Memory B cell (primary cell): ENCODE measurements around the gene DRC1.

Experiments used
- ATAC-seq: fragments of 150-1000 bp; cut with Tn5 transposase; 2 replicates; pipeline ENCODE4 v1.10.0; 2021; ENCODE audit warnings: low read depth, mild to moderate bottlenecking, moderate library complexity
- DNase-seq, 2 donors: peaks; one replicate each; pipeline ENCODE4 v3.0.0; 2022; ENCODE audit warnings: low spot score in 2 of 2
- H3K27ac Mint-ChIP-seq: one replicate; pipeline ENCODE4 v1.8.0; 2022; ENCODE audit warnings: mild to moderate bottlenecking, moderate library complexity, mixed read lengths
- H3K27me3 Mint-ChIP-seq: one replicate; pipeline ENCODE4 v1.8.0; 2022; ENCODE audit warnings: mixed read lengths
- H3K36me3 Mint-ChIP-seq: one replicate; pipeline ENCODE4 v1.8.0; 2022; ENCODE audit warnings: mild to moderate bottlenecking, mixed read lengths
- H3K4me1 Mint-ChIP-seq: one replicate; pipeline ENCODE4 v1.8.0; 2022; ENCODE audit warnings: mixed read lengths
- H3K4me3 Mint-ChIP-seq: one replicate; pipeline ENCODE4 v1.8.0; 2022; ENCODE audit warnings: mild to moderate bottlenecking, moderate library complexity, mixed read lengths
- H3K9me3 Mint-ChIP-seq: one replicate; pipeline ENCODE4 v1.8.0; 2022; ENCODE audit warnings: mixed read lengths

DRC1 gene

GRCh38 chr2:26478366-26478765 is 76.6 kb downstream of the DRC1 start:
- Mint-ChIP-seq H3K36me3 (no peaks in the 10 kb centered on the region), H3K27ac (no peak overlapping the region), H3K4me1 (peaks cover 5% of the 10 kb centered on the region), H3K4me3 (no peak overlapping the region), H3K9me3 (no peaks in the 10 kb centered on the region), H3K27me3 (peaks cover 8% of the 10 kb centered on the region)
- DNase-seq: no peak
- no peak for ATAC-seq

GRCh38 chr2:26479131-26479788 is 77.5 kb downstream of the DRC1 start:
- Mint-ChIP-seq H3K36me3 (no peaks in the 10 kb centered on the region), H3K4me3 (no peak overlapping the region), H3K4me1 (peaks cover 5% of the 10 kb centered on the region), H3K27ac (no peak overlapping the region), H3K9me3 (no peaks in the 10 kb centered on the region), H3K27me3 (peaks cover 8% of the 10 kb centered on the region)
- ATAC-seq (no peak), DNase-seq (no peak)

- H3K36me3 Mint-ChIP-seq: no peaks in the 10 kb centered on the region
- no peak for ATAC-seq
- no peak overlapping the region for H3K27ac Mint-ChIP-seq
- no peak overlapping the region for H3K4me3 Mint-ChIP-seq
- DNase-seq: no peak
- peaks cover 8% of the 10 kb centered on the region for H3K27me3 Mint-ChIP-seq
- peaks cover 5% of the 10 kb centered on the region for H3K4me1 Mint-ChIP-seq
- H3K9me3 Mint-ChIP-seq: no peaks in the 10 kb centered on the region
These were observed 78.3 kb downstream of the DRC1 start for GRCh38 chr2:26479789-26480565.

GRCh38 chr2:26480566-26481423 is 79.1 kb downstream of the DRC1 start:
- no peak for ATAC-seq
- H3K4me3 Mint-ChIP-seq: no peak overlapping the region
- peaks cover 5% of the 10 kb centered on the region for H3K4me1 Mint-ChIP-seq
- no peaks in the 10 kb centered on the region for H3K36me3 Mint-ChIP-seq
- H3K9me3 Mint-ChIP-seq: no peaks in the 10 kb centered on the region
- DNase-seq: no peak
- H3K27me3 Mint-ChIP-seq: peaks cover 14% of the 10 kb centered on the region
- H3K27ac Mint-ChIP-seq: no peak overlapping the region

GRCh38 chr2:26481706-26482105 is 80.0 kb downstream of the DRC1 start:
- Mint-ChIP-seq H3K36me3 (no peaks in the 10 kb centered on the region), H3K27ac (no peak overlapping the region), H3K4me1 (peaks cover 4% of the 10 kb centered on the region), H3K27me3 (peaks cover 20% of the 10 kb centered on the region), H3K9me3 (no peaks in the 10 kb centered on the region), H3K4me3 (no peak overlapping the region)
- no peak for DNase-seq
- no peak for ATAC-seq

GRCh38 chr2:26482211-26483026 is 80.7 kb downstream of the DRC1 start:
- Mint-ChIP-seq H3K27me3 (peaks cover 20% of the 10 kb centered on the region), H3K27ac (no peak overlapping the region)
- no peak for ATAC-seq

GRCh38 chr2:26483027-26483326 is 81.3 kb downstream of the DRC1 start:
- Mint-ChIP-seq H3K4me3 (no peak overlapping the region), H3K27me3 (peaks cover 18% of the 10 kb centered on the region), H3K36me3 (no peaks in the 10 kb centered on the region), H3K9me3 (no peaks in the 10 kb centered on the region), H3K4me1 (no peaks in the 10 kb centered on the region), H3K27ac (no peak overlapping the region)
- DNase-seq (no peak), ATAC-seq (no peak)

More at GRCh38 chr2:26482211-26483026, 80.7 kb downstream of the DRC1 start:
- Mint-ChIP-seq H3K4me3 (no peak overlapping the region), H3K4me1 (peaks cover 3% of the 10 kb centered on the region), H3K9me3 (no peaks in the 10 kb centered on the region), H3K36me3 (no peaks in the 10 kb centered on the region)
- no peak for DNase-seq

GRCh38 chr2:26483516-26483915 is 81.8 kb downstream of the DRC1 start:
- ATAC-seq (no peak), DNase-seq (no peak)
- Mint-ChIP-seq H3K36me3 (no peaks in the 10 kb centered on the region), H3K27me3 (peaks cover 18% of the 10 kb centered on the region), H3K27ac (no peak overlapping the region), H3K4me1 (no peaks in the 10 kb centered on the region), H3K9me3 (no peaks in the 10 kb centered on the region), H3K4me3 (no peak overlapping the region)

- Mint-ChIP-seq H3K27ac (no peak overlapping the region), H3K4me1 (no peaks in the 10 kb centered on the region), H3K9me3 (no peaks in the 10 kb centered on the region), H3K4me3 (no peak overlapping the region), H3K27me3 (peaks cover 18% of the 10 kb centered on the region), H3K36me3 (no peaks in the 10 kb centered on the region)
- no peak for ATAC-seq
- no peak for DNase-seq
These were observed 82.3 kb downstream of the DRC1 start for GRCh38 chr2:26483957-26484565.

- ATAC-seq (no peak), DNase-seq (no peak)
- H3K27me3 Mint-ChIP-seq: peaks cover 18% of the 10 kb centered on the region
- H3K4me1 Mint-ChIP-seq: no peaks in the 10 kb centered on the region
- H3K27ac Mint-ChIP-seq: no peak overlapping the region
- no peaks in the 10 kb centered on the region for H3K9me3 Mint-ChIP-seq
- no peaks in the 10 kb centered on the region for H3K36me3 Mint-ChIP-seq
- H3K4me3 Mint-ChIP-seq: no peak overlapping the region
These were observed 82.9 kb downstream of the DRC1 start for GRCh38 chr2:26484579-26484978.

GRCh38 chr2:26485099-26485498 is 83.4 kb downstream of the DRC1 start:
- ATAC-seq: no peak
- H3K27me3 Mint-ChIP-seq: peaks cover 18% of the 10 kb centered on the region
- no peaks in the 10 kb centered on the region for H3K36me3 Mint-ChIP-seq
- H3K4me1 Mint-ChIP-seq: no peaks in the 10 kb centered on the region
- H3K9me3 Mint-ChIP-seq: no peaks in the 10 kb centered on the region
- H3K27ac Mint-ChIP-seq: no peak overlapping the region
- no peak overlapping the region for H3K4me3 Mint-ChIP-seq
- DNase-seq: no peak

- peaks cover 18% of the 10 kb centered on the region for H3K27me3 Mint-ChIP-seq
- H3K4me3 Mint-ChIP-seq: no peak overlapping the region
- no peaks in the 10 kb centered on the region for H3K9me3 Mint-ChIP-seq
- no peaks in the 10 kb centered on the region for H3K4me1 Mint-ChIP-seq
- H3K36me3 Mint-ChIP-seq: no peaks in the 10 kb centered on the region
- no peak overlapping the region for H3K27ac Mint-ChIP-seq
- DNase-seq (no peak), ATAC-seq (no peak)
These were observed 84.2 kb downstream of the DRC1 start for GRCh38 chr2:26485725-26486418.

- H3K4me3 Mint-ChIP-seq: no peak overlapping the region
- DNase-seq (no peak), ATAC-seq (no peak)
- H3K36me3 Mint-ChIP-seq: no peaks in the 10 kb centered on the region
- H3K27me3 Mint-ChIP-seq: peaks cover 18% of the 10 kb centered on the region
- H3K9me3 Mint-ChIP-seq: no peaks in the 10 kb centered on the region
- no peaks in the 10 kb centered on the region for H3K4me1 Mint-ChIP-seq
- no peak overlapping the region for H3K27ac Mint-ChIP-seq
These were observed 85.1 kb downstream of the DRC1 start for GRCh38 chr2:26486789-26487188.
